HG03060 (cell line): ENCODE measurements around the gene PDF.
"Not testable (repeated sequence)": the region's sequence is repeated elsewhere in the genome, so short reads cannot be mapped to it uniquely, and the experiment has no call there.

Experiments
- ATAC-seq: cut with Tn5 transposase; IDR thresholded peaks from one replicate; pipeline ENCODE4 v1.9.1; 2021; ENCODE audit warnings: low read depth, moderate number of reproducible peaks; ENCODE audit not compliant: unreplicated experiment

The PDF gene

DNA sequence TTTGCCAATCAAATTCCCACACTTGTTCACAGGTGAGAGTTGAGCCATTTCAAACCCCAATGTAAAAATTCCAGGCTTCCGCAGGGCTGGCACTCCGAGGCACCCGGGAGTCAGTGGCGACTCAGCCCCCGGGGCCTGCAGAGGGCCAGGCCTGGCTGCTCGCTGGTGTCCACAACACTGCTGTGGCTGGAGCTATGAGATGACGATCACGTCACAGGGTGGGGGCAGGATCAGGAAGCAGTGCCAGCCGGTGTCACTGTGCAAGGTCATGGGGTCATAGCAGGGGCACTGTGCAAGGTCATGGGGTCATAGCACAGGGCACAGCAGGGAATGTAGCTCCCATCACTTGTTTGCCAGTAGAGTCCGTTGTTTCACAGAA is 11.5 kb downstream of the PDF start:
- ATAC-seq: no peak

DNA sequence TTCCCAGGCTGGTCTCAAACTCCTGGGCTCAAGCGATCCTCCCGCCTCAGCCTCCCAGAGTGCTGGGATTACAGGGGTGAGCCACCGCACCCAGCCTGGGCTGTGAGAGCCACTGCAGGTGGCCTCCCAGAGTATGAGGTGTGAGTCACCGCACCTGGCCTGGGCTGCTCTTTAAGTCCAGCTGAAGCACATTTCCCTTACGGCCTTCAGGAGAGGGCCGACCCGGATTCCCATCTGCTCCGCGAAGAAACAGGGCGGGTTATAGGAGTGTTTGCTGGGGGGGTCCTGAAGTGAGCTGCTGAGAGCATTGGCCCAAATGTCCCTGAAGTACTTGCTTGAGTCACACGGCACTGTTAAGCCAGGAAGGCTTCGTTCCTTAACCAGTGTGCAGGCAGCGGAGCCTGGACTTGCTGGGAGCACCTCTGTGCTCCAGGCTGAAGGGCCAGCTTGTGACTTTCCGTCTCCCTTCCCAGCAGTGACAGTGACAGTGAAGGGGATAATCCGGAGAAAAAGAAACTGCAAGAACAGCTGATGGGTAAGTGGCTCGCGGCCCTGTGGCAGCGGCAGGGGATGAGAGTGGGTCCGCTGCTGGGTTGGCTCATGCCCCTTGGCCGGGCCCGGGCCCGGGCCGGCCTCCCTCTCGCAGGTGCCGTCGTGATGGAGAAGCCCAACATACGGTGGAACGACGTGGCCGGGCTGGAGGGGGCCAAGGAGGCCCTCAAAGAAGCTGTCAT is 12.0 kb downstream of the PDF start:
- no peak for ATAC-seq

DNA sequence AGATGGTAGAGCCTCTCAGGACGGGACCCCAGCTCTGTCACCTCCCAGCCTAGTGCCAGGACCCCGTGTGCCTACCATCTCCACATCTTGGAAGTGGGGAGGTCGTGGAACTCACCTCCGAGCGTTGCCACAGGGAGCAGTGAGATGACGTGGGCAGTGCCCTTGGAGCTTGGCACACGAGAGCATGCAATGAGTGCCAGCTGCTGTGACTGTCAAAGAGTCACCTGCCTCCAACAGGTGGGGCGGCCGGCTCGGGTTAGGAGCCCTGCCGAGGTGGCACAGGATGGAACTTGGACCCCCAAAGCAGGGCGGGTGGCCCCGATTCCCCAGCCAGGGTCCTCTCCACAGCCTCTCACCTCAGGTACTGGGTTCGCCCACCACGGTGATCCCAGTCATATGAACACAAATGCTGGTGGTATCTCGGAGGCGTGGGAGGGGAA is 13.8 kb downstream of the PDF start:
- no peak for ATAC-seq

DNA sequence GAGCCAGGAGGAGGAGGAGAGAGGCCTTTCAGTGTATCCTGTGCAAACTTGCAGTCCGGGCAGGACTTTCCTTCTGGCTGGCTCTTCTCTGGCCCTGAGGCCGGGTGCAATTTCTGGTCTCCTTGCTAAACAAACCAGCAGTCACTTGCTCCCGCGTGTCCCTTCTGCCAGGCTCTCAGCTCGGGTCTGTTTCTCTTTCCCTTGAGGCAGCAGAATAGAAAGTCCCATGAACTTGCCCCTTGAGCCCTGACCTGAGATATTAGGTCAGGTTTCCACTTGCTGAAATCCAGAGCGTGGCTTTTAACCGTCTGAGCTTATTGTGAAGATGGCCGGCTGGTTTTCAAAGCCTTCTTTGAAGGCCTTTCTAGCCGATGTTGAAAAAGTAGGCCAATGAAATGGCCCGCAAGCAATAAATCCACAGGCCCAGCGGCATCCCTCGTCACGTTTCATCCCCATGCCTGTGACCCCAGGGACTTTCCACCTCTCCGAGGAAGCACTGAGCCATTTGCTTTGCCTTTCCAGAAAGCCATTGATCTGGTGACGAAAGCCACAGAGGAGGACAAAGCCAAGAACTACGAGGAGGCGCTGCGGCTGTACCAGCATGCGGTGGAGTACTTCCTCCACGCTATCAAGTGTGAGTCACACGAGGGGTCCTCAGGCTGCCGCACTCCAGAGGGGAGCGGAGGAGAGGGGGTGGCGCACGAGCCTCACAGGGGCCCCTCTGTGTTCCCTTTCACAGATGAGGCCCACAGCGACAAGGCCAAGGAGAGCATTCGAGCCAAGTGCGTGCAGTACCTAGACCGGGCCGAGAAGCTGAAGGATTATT is 14.7 kb downstream of the PDF start:
- ATAC-seq: no peak

DNA sequence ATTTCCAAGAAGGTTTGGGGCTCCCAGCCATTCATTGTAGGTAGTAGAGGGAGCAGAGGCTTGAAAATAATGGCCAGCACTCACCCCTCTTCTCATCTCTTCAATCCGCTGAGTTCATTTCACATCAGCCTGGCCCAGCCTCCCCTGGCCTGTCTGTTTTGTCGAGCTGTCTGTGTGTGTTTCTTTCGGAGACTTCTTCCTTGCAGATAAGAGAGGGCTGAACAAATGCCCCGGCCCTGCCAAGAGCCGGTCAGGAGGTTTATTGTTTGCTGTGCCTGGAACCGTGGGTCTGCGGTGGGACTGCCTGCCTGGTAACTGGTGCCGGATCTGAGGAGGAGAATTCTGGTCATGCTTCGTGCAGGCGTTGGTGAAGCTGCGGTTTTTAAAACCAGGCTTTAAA is 15.9 kb downstream of the PDF start:
- ATAC-seq: no peak

DNA sequence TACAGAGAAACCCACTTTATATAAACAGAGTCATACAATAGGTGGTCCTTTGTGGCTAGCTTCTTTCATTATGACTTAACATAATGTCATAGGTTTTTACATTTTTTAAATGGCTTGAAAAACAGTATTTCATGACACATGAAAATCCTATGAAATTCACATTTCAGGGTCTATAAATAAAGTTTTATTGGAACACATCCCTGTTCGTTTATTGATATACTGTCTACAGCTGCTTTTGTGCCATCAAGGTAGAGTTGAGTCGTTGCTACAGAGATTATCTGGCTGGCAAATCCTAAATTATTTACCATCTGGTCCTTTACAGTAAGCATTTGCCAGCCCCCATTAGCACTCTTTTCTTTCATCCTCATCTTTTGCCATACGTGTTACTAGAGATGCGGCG is 16.9 kb downstream of the PDF start:
- ATAC-seq: no peak

DNA sequence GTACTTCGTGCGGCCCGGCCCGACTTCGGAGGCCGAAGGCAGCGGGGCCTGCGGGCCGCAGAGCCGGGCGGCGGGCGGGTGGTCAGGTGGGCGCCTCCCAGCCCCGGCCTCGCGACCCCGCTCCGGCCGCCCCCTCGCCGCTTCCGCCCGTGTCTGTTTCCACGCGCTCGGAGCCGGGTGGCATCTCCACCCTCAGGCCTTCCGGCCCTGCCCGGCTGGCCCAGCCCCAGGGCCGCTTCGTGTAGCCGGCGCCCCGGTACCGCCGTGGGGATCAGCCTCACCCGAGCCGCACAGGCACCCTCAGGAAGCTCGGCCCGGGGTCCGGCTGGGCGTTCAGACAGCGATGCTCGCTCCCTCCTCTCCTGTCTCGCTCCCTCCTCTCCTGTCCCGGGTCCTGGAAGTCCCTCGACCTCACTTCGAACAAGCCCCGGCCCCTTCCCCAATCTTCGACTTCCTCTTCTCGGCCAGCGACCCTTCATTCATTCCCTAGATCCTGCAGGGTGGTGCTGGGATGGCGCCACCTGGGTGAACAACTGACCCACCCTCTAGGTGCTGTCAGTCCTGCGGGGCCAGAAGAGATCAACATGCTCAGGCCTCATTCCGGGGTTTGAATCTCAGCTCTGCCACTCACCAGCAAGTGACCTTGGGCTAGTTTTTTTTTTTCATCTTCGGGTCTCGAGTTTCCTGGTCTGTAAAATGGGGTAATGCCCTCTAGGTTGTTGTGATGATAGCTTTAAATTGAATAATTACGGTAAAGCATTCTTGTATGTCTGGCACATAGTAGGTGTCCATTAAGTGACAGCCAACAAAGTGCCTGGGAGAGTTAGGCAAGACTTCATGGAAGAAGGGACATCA is 18.6 kb downstream of the PDF start:
- ATAC-seq: peak; percentile 22

DNA sequence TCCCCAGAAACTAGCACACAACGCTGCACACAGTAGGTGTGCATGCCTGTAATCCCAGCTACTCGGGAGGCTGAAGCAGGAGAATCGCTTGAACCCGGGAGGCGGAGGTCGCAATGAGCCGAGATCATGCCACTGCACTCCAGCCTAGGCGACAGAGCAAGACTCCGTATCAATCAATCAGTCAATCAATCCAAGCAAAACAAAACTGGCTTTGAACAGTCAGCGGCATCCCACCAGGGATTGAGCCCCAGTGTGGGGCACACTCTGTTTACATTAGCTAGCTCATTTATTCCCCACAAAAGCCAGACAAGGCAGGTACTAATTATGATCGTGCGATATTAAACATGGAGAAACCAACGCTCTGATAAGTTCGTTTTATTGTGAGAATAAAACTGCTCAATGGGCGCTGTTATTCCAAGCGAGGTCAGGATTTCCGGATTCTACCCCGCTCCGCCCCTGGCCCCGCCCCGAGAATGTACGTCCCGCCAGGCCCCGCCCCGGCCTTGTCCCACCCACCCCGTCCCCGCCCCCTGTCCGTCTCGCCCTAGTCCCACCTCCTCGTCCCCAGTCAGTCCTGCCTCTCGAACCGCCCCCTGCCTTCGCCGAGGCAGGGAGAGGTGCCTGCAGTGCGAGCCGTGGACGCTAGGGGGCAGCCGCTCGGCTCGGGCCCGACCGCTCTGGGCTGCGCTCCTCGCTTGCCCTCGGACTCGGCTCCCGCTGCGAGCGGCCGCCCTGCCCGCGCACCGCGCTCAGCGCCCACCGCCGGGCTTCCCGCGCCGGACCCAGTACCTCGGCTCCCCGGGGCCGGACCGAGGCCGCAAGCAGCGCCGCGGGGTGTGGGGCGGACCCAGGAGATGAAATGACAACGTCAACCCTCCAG is 19.5 kb downstream of the PDF start, which contains the start of gene VPS4A:
Gene VPS4A, plus strand, starts transcription at position 698 of the 880 bp plus-strand sequence. Its CDS starts 162 bp downstream, at position 860.
- ATAC-seq: peak; percentile 85

DNA sequence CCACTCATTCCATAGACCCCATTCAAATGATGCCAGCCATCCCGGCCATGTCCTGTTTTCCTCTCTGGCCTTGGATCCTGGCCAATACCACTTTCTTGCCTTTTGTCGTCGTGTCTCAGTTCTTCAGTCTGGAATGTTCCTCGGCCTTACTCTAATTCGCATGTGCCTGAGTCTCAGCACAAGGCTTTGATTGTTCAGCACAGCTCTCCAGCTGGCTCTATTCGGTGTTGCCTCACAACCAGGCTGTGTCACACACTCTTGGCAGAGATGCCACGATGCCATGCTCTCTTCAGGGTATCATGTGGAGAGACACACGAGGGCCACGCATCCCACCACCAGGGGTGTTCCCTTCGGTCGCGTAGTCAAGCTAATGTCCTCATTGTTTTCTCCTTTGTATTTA is 21.1 kb downstream of the PDF start:
- ATAC-seq: no peak

DNA sequence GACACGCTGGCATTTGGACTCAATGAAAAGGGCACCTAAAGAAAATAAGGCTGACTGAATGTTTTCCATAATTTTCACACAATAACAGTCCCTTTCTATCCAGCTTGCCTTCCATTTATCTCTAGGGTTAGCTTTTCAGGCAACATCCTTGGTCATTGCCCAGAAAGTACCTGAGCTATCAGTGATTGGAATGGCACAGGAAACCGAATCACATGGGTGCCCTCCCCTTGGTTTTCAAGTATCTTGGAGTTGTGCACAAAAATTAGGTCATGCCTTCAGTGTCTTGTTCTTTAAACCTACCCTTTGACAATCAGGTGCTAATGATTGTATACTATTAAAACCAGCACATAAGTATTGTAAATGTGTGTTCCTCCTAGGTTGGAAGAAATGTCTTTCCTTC is 22.5 kb downstream of the PDF start:
- ATAC-seq: no peak

DNA sequence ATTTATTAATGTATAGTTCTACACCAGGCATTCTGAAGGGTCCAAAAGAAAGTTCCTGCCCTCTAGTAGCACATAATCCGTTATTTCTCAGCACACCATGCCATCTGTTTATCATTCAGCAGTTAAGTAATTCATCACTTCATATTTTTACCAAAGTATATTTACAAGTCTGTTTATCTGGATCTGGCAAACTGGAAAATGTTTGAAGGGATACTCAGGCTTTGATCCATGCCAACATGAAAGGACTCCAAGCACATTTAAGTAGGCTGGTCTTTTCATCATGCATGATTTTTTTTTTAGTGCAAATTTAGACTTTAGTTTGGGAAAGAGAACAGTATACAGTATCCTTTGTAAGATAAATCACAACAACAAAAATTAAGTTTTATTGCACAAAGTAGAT is 23.3 kb downstream of the PDF start:
- ATAC-seq: no peak

DNA sequence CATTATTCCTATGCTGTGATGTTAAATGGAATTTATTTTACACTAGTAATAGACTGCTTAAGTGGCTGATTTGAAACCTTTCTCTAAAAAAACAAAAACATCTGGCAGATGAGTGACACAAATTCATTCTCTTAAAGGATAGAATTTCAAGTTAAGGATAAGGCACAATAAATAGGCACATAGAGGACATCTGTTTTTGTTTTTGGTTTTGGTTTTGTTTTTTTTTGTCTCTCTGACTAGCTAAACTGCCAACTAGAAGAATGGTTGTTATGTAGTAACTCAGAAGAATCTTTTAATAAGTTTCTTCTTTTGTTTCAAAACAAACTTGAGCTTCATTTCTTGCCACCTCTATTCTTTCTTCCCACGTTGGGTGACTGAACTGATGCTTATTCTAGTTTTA is 24.4 kb downstream of the PDF start:
- no peak for ATAC-seq

DNA sequence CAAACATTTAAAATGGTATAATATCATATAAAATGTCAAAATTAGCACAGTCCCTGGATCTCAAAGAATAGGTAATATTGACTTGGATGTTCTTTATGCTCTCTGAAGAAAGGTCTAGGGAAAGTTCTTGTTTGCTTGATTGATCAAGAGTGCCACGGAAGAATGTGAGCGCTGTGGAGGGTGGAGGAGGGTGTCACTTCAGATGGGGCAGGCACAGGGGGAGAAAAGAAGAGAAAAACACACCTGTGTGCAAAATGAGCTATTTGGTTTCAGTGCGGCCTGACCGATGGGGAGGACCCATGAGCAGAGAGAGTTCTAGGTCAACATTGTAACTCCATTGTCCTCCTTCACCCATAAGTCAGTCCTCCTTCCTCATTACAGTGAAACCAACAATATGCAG is 28.1 kb downstream of the PDF start:
- no peak for ATAC-seq

DNA sequence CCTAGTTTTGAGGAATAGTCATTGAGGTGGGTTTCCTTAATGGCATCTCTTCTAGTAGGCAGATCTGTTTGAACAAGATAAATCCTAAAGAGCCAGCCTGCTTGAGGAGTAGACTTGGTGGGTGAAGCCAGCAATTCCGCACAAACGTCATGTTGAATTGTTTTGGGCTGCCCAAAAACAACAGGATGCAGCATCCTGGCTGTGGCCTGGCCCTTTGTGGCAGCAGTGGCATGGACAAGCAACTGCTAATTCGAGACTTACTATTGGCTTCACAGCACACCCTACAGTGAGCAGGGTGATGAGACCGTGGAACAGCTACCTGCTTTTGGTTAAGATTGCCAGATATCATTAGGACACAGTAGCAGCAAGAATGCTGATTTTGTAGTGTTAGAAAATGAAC is 28.5 kb downstream of the PDF start:
- ATAC-seq: no peak

DNA sequence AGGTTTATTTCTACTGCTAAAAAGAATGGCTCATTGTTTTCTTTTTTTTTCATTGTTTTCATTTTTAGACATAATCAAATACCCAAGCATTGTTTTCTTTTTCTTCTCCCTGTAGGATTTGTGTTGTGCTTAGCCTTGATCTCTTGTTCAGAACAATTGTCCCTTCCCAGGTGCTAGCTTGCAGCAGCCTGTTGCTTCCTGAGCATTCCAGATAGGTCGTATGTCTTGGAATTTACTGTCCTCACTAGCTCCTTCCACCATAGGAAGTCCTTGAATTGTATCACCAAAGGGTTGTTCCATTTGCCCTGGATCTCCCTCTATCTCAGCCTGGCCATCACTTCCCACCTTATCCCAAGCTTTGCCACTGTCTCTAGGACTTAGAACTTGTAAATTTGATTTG is 29.2 kb downstream of the PDF start:
- no peak for ATAC-seq

DNA sequence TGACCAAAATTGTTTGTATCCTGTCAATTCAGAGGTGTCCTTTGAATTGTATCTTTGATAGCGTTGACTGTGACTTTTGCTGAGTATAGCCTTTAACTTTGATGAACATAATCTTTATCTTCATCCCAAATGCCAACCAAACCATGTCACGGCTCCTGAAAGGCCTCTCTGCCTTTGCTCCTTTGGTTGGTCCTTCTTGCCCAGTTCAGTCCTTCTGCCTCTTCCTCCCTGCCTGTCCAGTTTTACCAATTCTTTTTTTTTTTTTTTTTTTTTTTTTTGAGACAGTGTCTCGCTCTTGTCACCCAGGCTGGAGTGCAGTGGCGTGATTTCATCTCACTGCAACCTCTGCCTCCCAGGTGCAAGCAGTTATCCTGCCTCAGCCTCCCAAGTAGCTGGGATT is 32.1 kb downstream of the PDF start:
- no peak for ATAC-seq

DNA sequence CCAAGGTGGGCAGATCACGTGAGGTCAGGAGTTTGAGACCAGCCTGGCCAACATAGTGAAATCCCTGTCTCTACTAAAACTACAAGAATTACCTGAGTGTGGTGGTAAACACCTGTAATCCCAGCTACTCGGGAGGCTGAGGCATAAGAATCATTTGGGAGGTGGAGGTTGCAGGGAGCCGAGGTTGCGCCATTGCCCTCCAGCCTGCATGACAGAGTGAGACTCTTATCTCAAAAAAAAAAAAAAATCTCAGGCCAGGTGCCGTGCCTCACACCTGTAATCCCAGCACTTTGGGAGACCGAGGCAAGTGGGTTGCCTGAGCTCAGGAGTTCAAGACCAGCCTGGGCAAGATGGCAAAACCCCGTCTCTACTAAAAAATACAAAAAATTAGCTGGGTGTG is 33.6 kb downstream of the PDF start:
- not testable (repeated sequence) for ATAC-seq

DNA sequence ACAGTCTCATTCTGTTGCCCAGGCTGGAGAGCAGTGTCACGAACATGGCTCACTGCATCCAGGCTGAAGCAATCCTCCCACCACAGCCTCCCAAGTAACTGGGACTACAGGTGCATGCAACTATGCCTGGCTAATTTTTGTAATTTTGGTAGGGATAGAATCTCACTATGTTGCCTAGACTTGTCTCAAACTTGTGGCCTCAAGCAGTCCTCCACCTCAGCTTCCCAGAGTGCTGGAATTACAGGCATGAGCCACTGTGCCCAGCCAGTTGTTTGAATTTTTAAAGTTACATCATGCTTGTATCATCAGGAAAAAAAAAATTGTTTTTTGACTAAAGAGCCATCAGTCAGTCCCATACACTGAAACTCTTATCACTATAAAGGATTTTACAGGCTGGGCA is 36.3 kb downstream of the PDF start:
- ATAC-seq: no peak

DNA sequence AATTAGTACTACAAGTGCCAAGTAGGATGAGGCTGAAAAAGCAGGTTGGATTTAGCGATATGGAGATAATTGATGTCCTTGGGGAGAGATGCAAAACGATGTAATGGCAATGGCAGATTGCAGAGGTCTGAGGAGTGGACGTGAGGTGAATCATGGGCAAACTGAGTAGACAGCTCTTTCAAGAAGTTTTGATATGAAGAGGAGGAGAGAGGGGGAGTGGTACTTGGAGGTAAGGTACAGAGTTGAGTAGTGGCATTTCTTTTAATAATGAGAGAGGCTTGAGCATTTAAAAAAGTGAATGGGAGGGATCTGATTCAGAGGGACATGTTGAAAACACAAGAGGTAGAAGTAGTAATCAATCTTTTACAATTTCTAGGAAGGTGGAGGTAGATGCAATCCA is 37.0 kb downstream of the PDF start:
- no peak for ATAC-seq

DNA sequence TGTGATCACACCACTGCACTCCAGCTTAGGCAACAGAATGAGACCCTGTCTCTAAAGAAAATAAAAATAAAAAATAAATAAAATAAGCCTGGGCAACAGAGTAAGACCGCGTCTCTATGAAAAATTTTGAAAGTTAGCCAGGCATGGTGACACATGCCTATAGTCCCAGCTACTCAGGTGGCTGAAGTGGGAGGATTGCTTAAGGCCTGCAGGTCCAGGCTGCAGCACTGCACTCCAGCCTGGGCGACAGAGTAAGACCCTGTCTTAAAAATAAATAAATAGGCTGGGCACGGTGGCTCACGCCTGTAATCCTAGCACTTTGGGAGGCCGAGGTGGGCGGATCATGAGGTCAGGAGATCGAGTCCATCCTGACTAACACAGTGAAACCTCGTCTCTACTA is 38.7 kb downstream of the PDF start:
- ATAC-seq: not testable (repeated sequence)
